ENCODE data around the gene GPX2.

DNA sequence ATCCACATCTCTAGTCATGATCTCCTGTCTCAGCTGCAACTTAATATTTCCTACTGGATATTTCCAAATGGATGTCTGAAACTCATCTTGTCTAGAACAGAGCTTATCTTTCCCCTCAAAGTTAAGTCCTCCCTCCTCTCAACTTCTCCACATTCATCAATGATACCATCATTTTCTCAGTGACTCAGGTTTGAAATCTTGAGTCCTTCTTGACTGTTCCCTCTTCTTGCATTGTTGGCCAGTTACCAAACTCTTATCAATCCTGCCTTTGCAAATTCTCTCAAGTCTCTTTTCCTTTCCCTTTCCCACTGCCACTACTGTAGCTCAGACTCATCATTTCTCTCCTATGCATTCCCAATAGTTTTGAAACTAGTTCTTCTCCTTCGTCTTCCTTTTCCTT lies 42.6 kb downstream of the GPX2 start:
- TF ChIP-seq CTCF (conservative IDR thresholded peaks at IDR 0.05 in 1 of 2, IDR thresholded peaks at IDR 0.05 in 1 of 2; ENCODE audit: extremely low read depth in 1 of 2, insufficient read depth in 1 of 2, low read depth in 1 of 2, low read length in 2 of 2) (no peak), EZH2 (IDR thresholded peaks at IDR 0.05; ENCODE audit: borderline replicate concordance, low read length) (no peak)
